PFSK-1 (cell line): Measurements from ENCODE around the gene KCNQ5.

Experiments used
- FOXP2 ChIP-seq: optimal IDR thresholded peaks from 2 replicates; pipeline ENCODE3; 2011; ENCODE audit warnings: borderline replicate concordance, control low read depth, inconsistent platforms; ENCODE audit not compliant: insufficient read depth; ENCODE audit errors: extremely low read length, extremely low read depth
- POLR2AphosphoS5 ChIP-seq: IDR thresholded peaks from 2 replicates; pipeline ENCODE4 v1.6.1; 2012; ENCODE audit warnings: low read depth, mild to moderate bottlenecking, control low read depth, low read length, moderate library complexity
- SIN3A ChIP-seq: IDR thresholded peaks from 2 replicates; pipeline ENCODE4 v1.6.1; 2012; ENCODE audit warnings: mild to moderate bottlenecking, low read length, moderate library complexity, borderline replicate concordance; ENCODE audit not compliant: insufficient read depth
- TAF1 ChIP-seq: IDR thresholded peaks from 2 replicates; pipeline ENCODE4 v1.6.1; 2012; ENCODE audit warnings: low read length, control low read depth, borderline replicate concordance; ENCODE audit not compliant: insufficient read depth
- TF ChIP-seq, protein P1 (sequence below), 2 experiments: IDR thresholded peaks; 2 replicates each; pipeline versions ENCODE4 v1.6.1 to v1.8.0; 2011 to 2012; ENCODE audit warnings: low read depth in 2 of 2, low read length in 2 of 2, control low read depth in 1 of 2, inconsistent platforms in 1 of 2, mild to moderate bottlenecking in 1 of 2, moderate library complexity in 1 of 2; ENCODE audit not compliant: insufficient read depth in 1 of 2

KCNQ5 gene

DNA sequence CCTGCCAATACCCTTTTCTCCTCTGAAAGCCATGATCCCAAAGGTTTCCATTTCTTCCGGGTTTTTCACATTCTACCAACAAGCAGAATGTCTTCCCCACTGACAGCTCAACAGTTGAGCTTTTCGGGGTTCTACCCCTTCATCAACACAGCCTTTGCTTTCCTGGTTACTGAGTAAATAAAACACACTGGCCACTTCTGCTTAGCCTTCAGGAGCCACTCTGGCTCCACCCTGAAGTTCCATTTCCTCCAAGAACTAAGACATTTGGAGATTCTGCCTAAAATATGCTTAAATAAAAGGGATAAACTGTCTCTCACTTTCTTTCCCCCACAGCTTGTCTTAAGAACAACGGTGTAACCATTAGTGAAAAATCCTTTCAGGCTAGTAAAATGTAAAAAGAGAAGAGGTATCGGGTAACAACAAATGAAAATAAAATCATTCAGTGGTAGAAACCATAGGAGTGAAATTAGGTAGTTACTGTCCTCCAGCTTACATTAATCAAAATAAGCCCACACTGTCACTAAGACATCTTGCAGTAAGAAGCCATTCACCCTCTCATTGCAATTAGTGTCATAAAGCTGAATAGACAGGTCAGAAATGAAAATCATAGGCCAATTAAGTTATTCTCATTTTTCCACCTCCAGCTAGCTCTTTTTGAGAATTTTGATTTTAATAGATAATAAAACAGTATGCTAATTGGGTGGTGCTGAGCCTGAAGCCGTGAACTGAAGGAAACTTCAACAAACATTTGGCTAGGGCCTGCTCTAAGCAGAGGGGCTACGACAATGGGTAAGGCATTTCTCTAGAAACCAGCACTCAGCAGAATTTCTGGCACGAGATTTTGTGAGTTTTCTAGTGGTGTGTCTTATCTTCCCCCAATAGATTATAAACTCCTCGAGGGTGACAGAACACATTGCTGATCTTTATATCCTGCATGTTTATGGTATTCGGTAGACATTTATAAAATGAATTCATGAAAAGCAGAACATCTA is 409.2 kb downstream of the KCNQ5 start:
- TF ChIP-seq POLR2AphosphoS5 = no peak
- no peak for TF ChIP-seq TAF1
- no peak for TF ChIP-seq SIN3A
- TF ChIP-seq FOXP2 = no peak
- TF ChIP-seq, protein P1, sequence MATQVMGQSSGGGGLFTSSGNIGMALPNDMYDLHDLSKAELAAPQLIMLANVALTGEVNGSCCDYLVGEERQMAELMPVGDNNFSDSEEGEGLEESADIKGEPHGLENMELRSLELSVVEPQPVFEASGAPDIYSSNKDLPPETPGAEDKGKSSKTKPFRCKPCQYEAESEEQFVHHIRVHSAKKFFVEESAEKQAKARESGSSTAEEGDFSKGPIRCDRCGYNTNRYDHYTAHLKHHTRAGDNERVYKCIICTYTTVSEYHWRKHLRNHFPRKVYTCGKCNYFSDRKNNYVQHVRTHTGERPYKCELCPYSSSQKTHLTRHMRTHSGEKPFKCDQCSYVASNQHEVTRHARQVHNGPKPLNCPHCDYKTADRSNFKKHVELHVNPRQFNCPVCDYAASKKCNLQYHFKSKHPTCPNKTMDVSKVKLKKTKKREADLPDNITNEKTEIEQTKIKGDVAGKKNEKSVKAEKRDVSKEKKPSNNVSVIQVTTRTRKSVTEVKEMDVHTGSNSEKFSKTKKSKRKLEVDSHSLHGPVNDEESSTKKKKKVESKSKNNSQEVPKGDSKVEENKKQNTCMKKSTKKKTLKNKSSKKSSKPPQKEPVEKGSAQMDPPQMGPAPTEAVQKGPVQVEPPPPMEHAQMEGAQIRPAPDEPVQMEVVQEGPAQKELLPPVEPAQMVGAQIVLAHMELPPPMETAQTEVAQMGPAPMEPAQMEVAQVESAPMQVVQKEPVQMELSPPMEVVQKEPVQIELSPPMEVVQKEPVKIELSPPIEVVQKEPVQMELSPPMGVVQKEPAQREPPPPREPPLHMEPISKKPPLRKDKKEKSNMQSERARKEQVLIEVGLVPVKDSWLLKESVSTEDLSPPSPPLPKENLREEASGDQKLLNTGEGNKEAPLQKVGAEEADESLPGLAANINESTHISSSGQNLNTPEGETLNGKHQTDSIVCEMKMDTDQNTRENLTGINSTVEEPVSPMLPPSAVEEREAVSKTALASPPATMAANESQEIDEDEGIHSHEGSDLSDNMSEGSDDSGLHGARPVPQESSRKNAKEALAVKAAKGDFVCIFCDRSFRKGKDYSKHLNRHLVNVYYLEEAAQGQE (IDR thresholded peaks at IDR 0.05; ENCODE audit: insufficient read depth in 1 of 2, low read depth in 2 of 2, low read length in 2 of 2) = no peak

DNA sequence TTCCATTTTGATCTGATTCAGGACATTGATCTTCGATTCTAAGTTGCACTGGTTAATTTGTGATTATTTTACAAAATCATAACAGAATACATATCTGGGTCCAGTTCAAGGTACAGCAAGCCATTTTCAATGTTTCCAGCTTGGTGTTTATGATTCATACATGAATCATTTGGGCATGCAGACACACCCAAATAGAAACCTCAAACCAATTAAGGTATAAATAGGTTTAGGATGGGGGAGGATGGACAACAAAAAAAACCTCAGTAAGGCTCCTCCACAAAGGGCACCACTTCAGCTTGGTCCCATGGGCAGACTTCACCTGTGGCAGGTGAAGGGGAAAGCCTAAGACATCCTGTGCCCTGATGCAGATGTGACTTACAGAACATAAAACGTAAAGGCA is 410.7 kb downstream of the KCNQ5 start:
- no peak for TF ChIP-seq TAF1

DNA sequence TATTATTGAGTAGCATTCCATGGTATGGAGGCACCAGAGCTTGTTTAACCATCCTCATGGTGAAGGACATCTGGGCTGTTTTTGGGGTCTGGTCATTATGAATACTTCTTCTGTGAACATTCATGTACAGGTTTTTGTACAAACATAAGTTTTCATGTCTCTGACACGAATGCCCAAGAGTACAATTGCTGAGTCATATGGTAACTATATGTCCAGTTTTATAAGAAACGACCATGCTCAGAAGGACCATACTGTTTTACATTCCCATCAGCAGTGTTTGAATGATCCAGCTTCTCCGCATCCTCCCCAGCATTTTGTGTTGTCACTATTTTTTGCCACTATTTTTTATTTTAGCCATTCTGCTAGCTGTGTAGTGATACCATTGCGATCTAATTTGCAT is 414.8 kb downstream of the KCNQ5 start:
- no peak for TF ChIP-seq POLR2AphosphoS5
- TF ChIP-seq, protein P1 (IDR thresholded peaks at IDR 0.05; ENCODE audit: insufficient read depth in 1 of 2, low read depth in 2 of 2, low read length in 2 of 2) = no peak
- no peak for TF ChIP-seq FOXP2
- TF ChIP-seq SIN3A = no peak
- no peak for TF ChIP-seq TAF1

DNA sequence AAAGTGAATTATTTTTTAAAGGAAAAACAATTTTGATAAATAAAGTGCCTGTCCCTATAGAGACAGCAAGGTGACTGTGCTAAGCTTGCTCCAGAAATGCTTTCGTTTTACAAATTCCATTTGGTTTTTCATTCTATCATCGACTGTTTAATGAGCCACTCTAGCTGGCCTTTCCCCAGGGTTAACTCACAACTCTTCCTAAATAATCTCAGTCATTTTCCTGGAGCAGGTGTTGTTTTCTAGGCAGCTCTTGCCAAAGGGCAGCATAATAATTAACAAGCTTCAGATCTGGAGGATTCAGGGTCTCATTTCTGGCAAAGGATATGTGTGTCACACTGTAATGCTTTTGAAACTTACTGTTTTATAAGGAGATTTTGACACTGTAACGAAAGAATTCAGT is 419.2 kb downstream of the KCNQ5 start:
- TF ChIP-seq POLR2AphosphoS5 = no peak
- TF ChIP-seq FOXP2 = no peak
- no peak for TF ChIP-seq TAF1
- no peak for TF ChIP-seq SIN3A
- TF ChIP-seq, protein P1 (IDR thresholded peaks at IDR 0.05; ENCODE audit: insufficient read depth in 1 of 2, low read depth in 2 of 2, low read length in 2 of 2) = no peak

DNA sequence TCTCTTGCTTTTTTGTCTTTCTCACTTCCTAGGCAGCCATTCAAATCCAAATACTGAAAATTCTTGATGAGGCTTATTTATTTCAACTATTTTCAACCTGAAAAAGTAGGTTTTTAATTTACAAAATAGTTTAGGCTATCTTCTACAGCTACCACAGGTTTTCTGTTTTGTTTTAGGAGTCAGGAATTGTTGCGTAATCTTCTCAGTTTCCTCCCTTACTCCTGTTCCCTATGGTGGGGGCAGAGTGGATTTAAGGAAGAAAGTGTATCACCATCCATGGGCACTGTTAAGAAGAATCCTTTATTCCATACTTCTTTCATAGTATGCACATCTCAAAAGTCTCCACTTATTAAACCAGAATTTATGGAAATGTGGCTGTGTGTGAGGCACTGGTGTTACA is 421.0 kb downstream of the KCNQ5 start:
- no peak for TF ChIP-seq FOXP2
- no peak for TF ChIP-seq TAF1
- TF ChIP-seq SIN3A = no peak
- TF ChIP-seq, protein P1 (IDR thresholded peaks at IDR 0.05; ENCODE audit: insufficient read depth in 1 of 2, low read depth in 2 of 2, low read length in 2 of 2) = no peak
- TF ChIP-seq POLR2AphosphoS5 = no peak
